SK-N-SH (cell line): Measurements from ENCODE around the gene TNFRSF12A. TPM values are rescaled to one million over a fixed set of nuclear protein-coding genes. Genes with fewer than 3 reads are reported as not detected.
A peak's percentile ranks its signal among the peaks of the same experiment; 100 is the strongest.

Source experiments
- CTCF ChIA-PET: fragments of 300-600, 350-600 bp; formaldehyde crosslinking; extraction: SDS; loops from one replicate; lab custom pipeline; 2021; lab: Yijun Ruan, JAX
- POLR2A ChIA-PET: fragments of 350-600 bp; sonication (Branson Sonifier 250); formaldehyde crosslinking; extraction: SDS; loops from one replicate; lab custom pipeline; 2020; ENCODE audit warnings: antibody characterized with exemption, inconsistent platforms; lab: Yijun Ruan, JAX
- DNase-seq: peaks from one replicate; pipeline ENCODE4 v3.0.0; 2012
- H2AFZ ChIP-seq: fragments of 200-600 bp; sonication (generic); 2 replicates; pipeline ENCODE4 v1.8.1; 2016; ENCODE audit warnings: antibody characterized with exemption, mild to moderate bottlenecking, low read depth
- H3F3A ChIP-seq: fragments of 200-600 bp; sonication (generic); replicated peaks from 2 replicates; pipeline ENCODE3; 2016; ENCODE audit warnings: antibody characterized with exemption, mild to moderate bottlenecking; ENCODE audit not compliant: insufficient read depth
- H3K27ac ChIP-seq, 2 experiments: fragments of 200-500 bp in 1 of 2; fragments of 200-600 bp in 1 of 2; sonication (Bioruptor generic) in 1 of 2; sonication (generic), shearing (Covaris generic) in 1 of 2; 2 replicates each; pipeline versions ENCODE4 v1.5.1 to v1.6.1; 2014 to 2016; ENCODE audit warnings: low read depth in 2 of 2, inconsistent platforms in 1 of 2, low read length in 1 of 2, mild to moderate bottlenecking in 1 of 2, mixed read lengths in 1 of 2
- H3K27me3 ChIP-seq: fragments of 200-600 bp; sonication (generic), shearing (Covaris generic); 2 replicates; pipeline ENCODE4 v1.6.1; 2016; ENCODE audit warnings: mixed run types; ENCODE audit not compliant: insufficient read depth
- H3K36me3 ChIP-seq, 2 experiments: fragments of 200-500 bp in 1 of 2; fragments of 200-600 bp in 1 of 2; sonication (Bioruptor generic) in 1 of 2; sonication (generic) in 1 of 2; replicated peaks in 1 of 2; 2 replicates each; pipeline versions ENCODE3 to v1.5.1; 2014 to 2016; ENCODE audit warnings: low read length in 1 of 2, mild to moderate bottlenecking in 1 of 2; ENCODE audit not compliant: insufficient read depth in 2 of 2, control insufficient read depth in 1 of 2
- H3K4me1 ChIP-seq, 2 experiments: fragments of 200-500 bp in 1 of 2; fragments of 200-600 bp in 1 of 2; sonication (Bioruptor generic) in 1 of 2; sonication (generic), shearing (Covaris generic) in 1 of 2; 2 replicates each; pipeline versions ENCODE4 v1.5.1 to v1.6.1; 2014 to 2016; ENCODE audit warnings: low read depth in 1 of 2, low read length in 1 of 2, mixed run types in 1 of 2; ENCODE audit not compliant: insufficient read depth in 2 of 2, control insufficient read depth in 1 of 2
- H3K4me2 ChIP-seq: fragments of 200-600 bp; sonication (generic), shearing (Covaris generic); 2 replicates; pipeline ENCODE4 v1.6.1; 2017; ENCODE audit warnings: mixed run types
- H3K4me3 ChIP-seq, 2 experiments: fragments of 200-500 bp in 1 of 2; fragments of 200-600 bp in 1 of 2; sonication (Bioruptor generic) in 1 of 2; sonication (generic), shearing (Covaris generic) in 1 of 2; 2 replicates each; pipeline versions ENCODE4 v1.5.1 to v1.8.1; 2014 to 2016; ENCODE audit warnings: low read depth in 2 of 2, inconsistent platforms in 1 of 2, low read length in 1 of 2, mild to moderate bottlenecking in 1 of 2, mixed read lengths in 1 of 2, moderate library complexity in 1 of 2
- H3K79me2 ChIP-seq: fragments of 200-600 bp; sonication (generic); 2 replicates; pipeline ENCODE4 v1.8.1; 2017; ENCODE audit warnings: mild to moderate bottlenecking; ENCODE audit not compliant: insufficient read depth
- H3K9ac ChIP-seq: fragments of 200-600 bp; sonication (generic); 2 replicates; pipeline ENCODE4 v1.6.1; 2017; ENCODE audit warnings: mixed run types
- H3K9me2 ChIP-seq: fragments of 200-600 bp; sonication (generic); 2 replicates; pipeline ENCODE4 v1.6.1; 2017; ENCODE audit warnings: mixed run types
- H3K9me3 ChIP-seq: fragments of 200-600 bp; sonication (generic); 2 replicates; pipeline ENCODE4 v1.6.1; 2017; ENCODE audit warnings: mixed run types, mild to moderate bottlenecking, moderate library complexity
- H4K20me1 ChIP-seq: fragments of 200-600 bp; sonication (generic); 2 replicates; pipeline ENCODE4 v1.6.1; 2017; ENCODE audit warnings: mild to moderate bottlenecking, mixed run types; ENCODE audit not compliant: insufficient read depth
- CHD2 ChIP-seq: fragments of 150-350 bp; IDR thresholded peaks from 2 replicates; pipeline ENCODE4 v1.6.1; 2018; ENCODE audit warnings: low read length; ENCODE audit not compliant: partially characterized antibody
- EZH2phosphoT487 ChIP-seq: fragments of 200-600 bp; sonication (generic); IDR thresholded peaks from 2 replicates; pipeline ENCODE4 v1.6.1; 2017; ENCODE audit warnings: low read depth, mixed run types, mild to moderate bottlenecking, antibody characterized with exemption, moderate library complexity, borderline replicate concordance
- FOXJ3 ChIP-seq: sonication (generic); formaldehyde crosslinking; IDR thresholded peaks from 2 replicates; pipeline ENCODE4 v1.5.1; 2020; ENCODE audit warnings: mild to moderate bottlenecking, missing genetic modification reagents
- FOXM1 ChIP-seq: IDR thresholded peaks from 2 replicates; pipeline ENCODE4 v1.4.0; 2012; ENCODE audit warnings: low read depth, mild to moderate bottlenecking
- GABPA ChIP-seq: IDR thresholded peaks from 2 replicates; pipeline ENCODE4 v1.4.0; 2012; ENCODE audit warnings: low read depth, mild to moderate bottlenecking
- JUND ChIP-seq: IDR thresholded peaks from 2 replicates; pipeline ENCODE4 v1.4.0; 2012
- MAX ChIP-seq: IDR thresholded peaks from 2 replicates; pipeline ENCODE4 v1.4.0; 2012; ENCODE audit warnings: low read depth
- MEF2A ChIP-seq: IDR thresholded peaks from 2 replicates; pipeline ENCODE4 v1.4.0; 2012; ENCODE audit warnings: low read depth, borderline replicate concordance
- MXI1 ChIP-seq: IDR thresholded peaks from 2 replicates; pipeline ENCODE4 v1.6.1; 2012; ENCODE audit warnings: mild to moderate bottlenecking, low read depth, low read length, improper control_type of control experiment
- NFIC ChIP-seq: IDR thresholded peaks from 2 replicates; pipeline ENCODE4 v1.4.0; 2012; ENCODE audit warnings: borderline replicate concordance
- NRF1 ChIP-seq: IDR thresholded peaks from 2 replicates; pipeline ENCODE4 v1.6.1; 2012; ENCODE audit warnings: low read depth, mild to moderate bottlenecking, low read length
- RAD21 ChIP-seq: IDR thresholded peaks from 2 replicates; pipeline ENCODE4 v1.6.1; 2012; ENCODE audit warnings: mild to moderate bottlenecking, low read length
- RCOR1 ChIP-seq: fragments of 150-350 bp; IDR thresholded peaks from 2 replicates; pipeline ENCODE4 v1.6.1; 2017; ENCODE audit warnings: antibody characterized with exemption, low read length
- RFX5 ChIP-seq: IDR thresholded peaks from 2 replicates; pipeline ENCODE4 v1.6.1; 2012; ENCODE audit warnings: mild to moderate bottlenecking, improper control_type of control experiment, low read length
- RXRA ChIP-seq: IDR thresholded peaks from 2 replicates; pipeline ENCODE4 v1.4.0; 2012; ENCODE audit warnings: low read depth, mild to moderate bottlenecking, borderline replicate concordance
- TCF12 ChIP-seq: IDR thresholded peaks from 2 replicates; pipeline ENCODE4 v1.4.0; 2012
- TEAD4 ChIP-seq: IDR thresholded peaks from 2 replicates; pipeline ENCODE4 v1.4.0; 2012; ENCODE audit warnings: mild to moderate bottlenecking, borderline replicate concordance; ENCODE audit not compliant: insufficient read depth
- whole genome bisulfite sequencing: methylation state at CpG from one replicate; pipeline ENCODE4 v1.1.6; 2017; ENCODE audit warnings: low lambda C conversion rate; 5-methylcytosine and 5-hydroxymethylcytosine counted together
- polyA plus RNA-seq, 3 experiments: library from polyadenylated mRNA; depleted of rRNA; stranded (reverse); fragments of >200 nt; gene quantifications; 2 replicates each; pipeline ENCODE4 v1.2.3, GENCODE V29; 2012
- TF ChIP-seq, protein P1 (sequence below): fragments of 200-600 bp; sonication (generic); IDR thresholded peaks from 2 replicates; pipeline ENCODE4 v1.6.1; 2017; ENCODE audit warnings: antibody characterized with exemption, mild to moderate bottlenecking, moderate library complexity

The TNFRSF12A gene
- polyA plus RNA-seq, 1 of the 3 experiments (the other 2 are of a cell fraction), result 374 TPM

DNA sequence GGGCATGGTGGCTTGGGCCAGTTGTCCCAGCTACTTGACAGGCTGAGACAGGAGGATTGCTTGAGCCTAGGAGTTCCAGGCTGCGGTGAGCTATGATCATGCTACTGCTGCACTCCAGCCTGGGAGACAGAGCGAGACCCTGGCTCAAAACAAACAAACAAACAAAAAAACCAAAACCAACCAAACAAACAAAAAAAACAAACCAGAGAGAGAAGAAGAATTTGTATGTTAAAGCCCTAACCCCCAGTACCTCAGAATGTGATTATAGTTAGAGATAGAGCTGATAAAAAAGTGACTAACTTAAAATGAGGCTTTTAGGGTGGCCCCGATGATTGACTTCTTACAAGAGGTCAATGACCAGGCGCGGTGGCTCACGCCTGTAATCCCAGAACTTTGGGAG, 24.5 kb downstream of the TNFRSF12A start:
- no peak for DNase-seq
- no peaks in the 10 kb centered on the region for H3K79me2 ChIP-seq
- no peak overlapping the region for H2AFZ ChIP-seq
- no peak overlapping the region for H3K27ac ChIP-seq
- POLR2A ChIA-PET, result no interaction called here
- H3K36me3 ChIP-seq, result no peaks in the 10 kb centered on the region
- WGBS, result 90% methylated on average over 6 of the region's 6 CpGs
- no peak overlapping the region for H3K4me2 ChIP-seq
- TF ChIP-seq CHD2 (no peak), RCOR1 (no peak), TEAD4 (no peak), FOXJ3 (CRISPR knock-in tag) (no peak), NFIC (no peak), EZH2phosphoT487 (no peak), MAX (no peak), MXI1 (no peak), RAD21 (no peak), RFX5 (no peak), FOXM1 (no peak), JUND (no peak), MEF2A (no peak), TCF12 (no peak), GABPA (no peak), RXRA (no peak), NRF1 (no peak)
- TF ChIP-seq, protein P1, sequence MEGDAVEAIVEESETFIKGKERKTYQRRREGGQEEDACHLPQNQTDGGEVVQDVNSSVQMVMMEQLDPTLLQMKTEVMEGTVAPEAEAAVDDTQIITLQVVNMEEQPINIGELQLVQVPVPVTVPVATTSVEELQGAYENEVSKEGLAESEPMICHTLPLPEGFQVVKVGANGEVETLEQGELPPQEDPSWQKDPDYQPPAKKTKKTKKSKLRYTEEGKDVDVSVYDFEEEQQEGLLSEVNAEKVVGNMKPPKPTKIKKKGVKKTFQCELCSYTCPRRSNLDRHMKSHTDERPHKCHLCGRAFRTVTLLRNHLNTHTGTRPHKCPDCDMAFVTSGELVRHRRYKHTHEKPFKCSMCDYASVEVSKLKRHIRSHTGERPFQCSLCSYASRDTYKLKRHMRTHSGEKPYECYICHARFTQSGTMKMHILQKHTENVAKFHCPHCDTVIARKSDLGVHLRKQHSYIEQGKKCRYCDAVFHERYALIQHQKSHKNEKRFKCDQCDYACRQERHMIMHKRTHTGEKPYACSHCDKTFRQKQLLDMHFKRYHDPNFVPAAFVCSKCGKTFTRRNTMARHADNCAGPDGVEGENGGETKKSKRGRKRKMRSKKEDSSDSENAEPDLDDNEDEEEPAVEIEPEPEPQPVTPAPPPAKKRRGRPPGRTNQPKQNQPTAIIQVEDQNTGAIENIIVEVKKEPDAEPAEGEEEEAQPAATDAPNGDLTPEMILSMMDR, result no peak
- TF ChIP-seq, all 33 proteins: peak for 0
- Histone ChIP-seq H3K4me1 (no peaks in the 10 kb centered on the region; a peak in 1 of 4 replicates), H3F3A (peaks cover 8% of the 10 kb centered on the region), H3K9me3 (no peaks in the 10 kb centered on the region), H3K4me3 (peak overlapping the region in 1 of 2 experiments; percentile 33; a peak in 1 of 4 replicates), H3K9ac (no peak overlapping the region), H3K9me2 (no peaks in the 10 kb centered on the region), H3K27me3 (peaks cover 83% of the 10 kb centered on the region), H4K20me1 (no peaks in the 10 kb centered on the region)
- CTCF ChIA-PET, result interaction anchor here (0.9 to 8.5 kb wide), 4 partner anchors 13 to 126 kb away, joined by 3 to 141 read pairs (median 8); no protein-coding TSS in a partner anchor
